ENCODE measurements around the gene CKM.
A peak's percentile ranks its signal among the peaks of the same experiment; 100 is the strongest.

CKM gene

GRCh38 chr19:45322744-45323281 is at the start of gene CKM:
Gene CKM (minus strand): TSS chr19:45322875. CDS start chr19:45319713, 3,162 bp downstream.
- no peak for TF ChIP-seq EZH2phosphoT487 (IDR thresholded peaks at IDR 0.05; ENCODE audit: low read depth)
- TF ChIP-seq CTCF (IDR thresholded peaks at IDR 0.05; ENCODE audit: low read depth, low read length): no peak
- no peaks in the 10 kb centered on the region for H3K36me3 ChIP-seq (replicated peaks; ENCODE audit: low read depth, low read length)
- no peak within 1 kb of the TSS for H3K9ac ChIP-seq (ENCODE audit: low read length)
- peaks cover 1% of the 10 kb centered on the region; the same call in 1 of the 2 replicates for H3K27me3 ChIP-seq (ENCODE audit: low read depth, low read length)
- H4K20me1 ChIP-seq (ENCODE audit: insufficient read depth, low read length): no peaks in the 10 kb centered on the region
- no peak within 1 kb of the TSS for H2AFZ ChIP-seq (ENCODE audit: low read depth, low read length)
- H3K79me2 ChIP-seq (ENCODE audit: low read length): no peaks in the 10 kb centered on the region
- H3K4me2 ChIP-seq (ENCODE audit: low read length): peak within 1 kb of the TSS; percentile 28; the same call in 1 of the 2 replicates
- no peak within 1 kb of the TSS for H3K27ac ChIP-seq (ENCODE audit: low read length)
- peak within 1 kb of the TSS; percentile 10; the same call in 1 of the 2 replicates for H3K4me3 ChIP-seq (ENCODE audit: low read length)
- H3K4me1 ChIP-seq (ENCODE audit: low read length): peaks cover 4% of the 10 kb centered on the region; the same call in 1 of the 2 replicates
- no peaks in the 10 kb centered on the region for H3K9me3 ChIP-seq (ENCODE audit: insufficient read depth, low read length)

GRCh38 chr19:45370410-45371204 is 47.9 kb upstream of the CKM start, which contains the start of gene ERCC2:
Gene ERCC2 (minus strand): TSS chr19:45370573. CDS start chr19:45370540, 33 bp downstream.
- Histone ChIP-seq H3K27ac (ENCODE audit: low read length) (peak within 1 kb of the TSS; percentile 79), H3K4me1 (ENCODE audit: low read length) (peaks cover 13% of the 10 kb centered on the region; the same call in 1 of the 2 replicates), H3K4me2 (ENCODE audit: low read length) (peak within 1 kb of the TSS; percentile 85), H3K4me3 (ENCODE audit: low read length) (peak within 1 kb of the TSS; percentile 83), H3K9me3 (ENCODE audit: insufficient read depth, low read length) (no peaks in the 10 kb centered on the region), H3K36me3 (replicated peaks; ENCODE audit: low read depth, low read length) (peaks cover 12% of the 10 kb centered on the region), H3K79me2 (ENCODE audit: low read length) (peaks cover 23% of the 10 kb centered on the region), H2AFZ (ENCODE audit: low read depth, low read length) (peak within 1 kb of the TSS; percentile 54; the same call in 1 of the 2 replicates), H3K27me3 (ENCODE audit: low read depth, low read length) (no peaks in the 10 kb centered on the region), H3K9ac (ENCODE audit: low read length) (peak within 1 kb of the TSS; percentile 82), H4K20me1 (ENCODE audit: insufficient read depth, low read length) (no peaks in the 10 kb centered on the region)
- TF ChIP-seq CTCF (IDR thresholded peaks at IDR 0.05; ENCODE audit: low read depth, low read length) (no peak), EZH2phosphoT487 (IDR thresholded peaks at IDR 0.05; ENCODE audit: low read depth) (no peak)

GRCh38 chr19:45368737-45369340 is 46.2 kb upstream of the CKM start:
- Histone ChIP-seq H3K36me3 (replicated peaks; ENCODE audit: low read depth, low read length) (peaks cover 13% of the 10 kb centered on the region), H3K4me3 (ENCODE audit: low read length) (0 out of 2 replicates have a peak overlapping the region, but pooled peaks have one; percentile 83), H2AFZ (ENCODE audit: low read depth, low read length) (no peak overlapping the region), H3K79me2 (ENCODE audit: low read length) (peaks cover 23% of the 10 kb centered on the region), H3K9me3 (ENCODE audit: insufficient read depth, low read length) (no peaks in the 10 kb centered on the region), H3K27me3 (ENCODE audit: low read depth, low read length) (no peaks in the 10 kb centered on the region), H4K20me1 (ENCODE audit: insufficient read depth, low read length) (no peaks in the 10 kb centered on the region), H3K4me2 (ENCODE audit: low read length) (peak overlapping the region; percentile 85), H3K27ac (ENCODE audit: low read length) (no peak overlapping the region), H3K9ac (ENCODE audit: low read length) (no peak overlapping the region), H3K4me1 (ENCODE audit: low read length) (peaks cover 13% of the 10 kb centered on the region; the same call in 1 of the 2 replicates)
- TF ChIP-seq EZH2phosphoT487 (IDR thresholded peaks at IDR 0.05; ENCODE audit: low read depth) (no peak), CTCF (IDR thresholded peaks at IDR 0.05; ENCODE audit: low read depth, low read length) (no peak)

GRCh38 chr19:45368127-45368526 is 45.5 kb upstream of the CKM start:
- Histone ChIP-seq H4K20me1 (ENCODE audit: insufficient read depth, low read length) (no peaks in the 10 kb centered on the region), H3K4me2 (ENCODE audit: low read length) (no peak overlapping the region), H3K27ac (ENCODE audit: low read length) (no peak overlapping the region), H3K9me3 (ENCODE audit: insufficient read depth, low read length) (no peaks in the 10 kb centered on the region), H3K9ac (ENCODE audit: low read length) (no peak overlapping the region), H2AFZ (ENCODE audit: low read depth, low read length) (no peak overlapping the region), H3K36me3 (replicated peaks; ENCODE audit: low read depth, low read length) (peaks cover 18% of the 10 kb centered on the region), H3K79me2 (ENCODE audit: low read length) (peaks cover 23% of the 10 kb centered on the region), H3K4me1 (ENCODE audit: low read length) (peaks cover 13% of the 10 kb centered on the region; the same call in 1 of the 2 replicates), H3K27me3 (ENCODE audit: low read depth, low read length) (no peaks in the 10 kb centered on the region), H3K4me3 (ENCODE audit: low read length) (no peak overlapping the region)
- no peak for TF ChIP-seq EZH2phosphoT487 (IDR thresholded peaks at IDR 0.05; ENCODE audit: low read depth)
- TF ChIP-seq CTCF (IDR thresholded peaks at IDR 0.05; ENCODE audit: low read depth, low read length): no peak

All from OCI-LY3 (cell line).